Heart left ventricle (tissue), 16 donors: ENCODE data around the gene ZNF26. TPM values are rescaled to one million over a fixed set of nuclear protein-coding genes. Genes with fewer than 3 reads are reported as not detected.
"Not testable (repeated sequence)": the region's sequence is repeated elsewhere in the genome, so short reads cannot be mapped to it uniquely, and the experiment has no call there.

Source experiments
- ATAC-seq, 4 donors: fragments of 200-7000 bp; cut with Tn5 transposase; one replicate each; pipeline ENCODE4 v1.9.1; 2020 to 2022; ENCODE audit warnings: moderate library complexity in 4 of 4, mild to moderate bottlenecking in 3 of 4, moderate number of reproducible peaks in 1 of 4
- DNase-seq, 5 donors: peaks; one replicate each; pipeline ENCODE4 v3.0.0-alpha.2; 2020
- H3K27ac ChIP-seq, 12 donors: fragments of 200-600 bp; sonication (generic) in 4 of 12; one replicate each; pipeline versions ENCODE4 v1.5.0 to v1.8.0; 2016 to 2022; ENCODE audit warnings: mild to moderate bottlenecking in 2 of 12
- H3K27me3 ChIP-seq, 9 donors: fragments of 200-600 bp; sonication (generic) in 2 of 9; one replicate each; pipeline versions ENCODE4 v1.5.1 to v1.8.0; 2016 to 2022; ENCODE audit warnings: mild to moderate bottlenecking in 3 of 9
- H3K36me3 ChIP-seq, 9 donors: fragments of 200-600 bp; sonication (generic) in 2 of 9; one replicate each; pipeline versions ENCODE4 v1.5.0 to v1.8.0; 2018 to 2022; ENCODE audit warnings: mild to moderate bottlenecking in 2 of 9
- H3K4me1 ChIP-seq, 12 donors: fragments of 200-600 bp; sonication (generic) in 4 of 12; one replicate each; pipeline versions ENCODE4 v1.5.0 to v1.8.0; 2016 to 2022; ENCODE audit warnings: mild to moderate bottlenecking in 3 of 12
- H3K4me3 ChIP-seq, 12 donors: fragments of 200-600 bp; sonication (generic) in 4 of 12; one replicate each; pipeline versions ENCODE4 v1.5.0 to v1.8.0; 2017 to 2022; ENCODE audit warnings: mild to moderate bottlenecking in 9 of 12, moderate library complexity in 4 of 12
- H3K9me3 ChIP-seq, 12 donors: fragments of 200-600 bp; sonication (generic) in 4 of 12; one replicate each; pipeline versions ENCODE4 v1.5.0 to v1.8.0; 2016 to 2022; ENCODE audit warnings: mild to moderate bottlenecking in 1 of 12
- CTCF ChIP-seq, 12 donors: fragments of 200-600 bp; sonication (generic) in 4 of 12; IDR thresholded peaks; one replicate each; pipeline versions ENCODE4 v1.5.0 to v1.8.0; 2018 to 2022; ENCODE audit warnings: antibody characterized with exemption in 12 of 12, mild to moderate bottlenecking in 5 of 12
- POLR2A ChIP-seq, 2 donors: fragments of 450-650 bp; IDR thresholded peaks; one replicate each; pipeline ENCODE4 v1.6.1; 2017; ENCODE audit warnings: antibody characterized with exemption in 2 of 2, mild to moderate bottlenecking in 2 of 2, moderate library complexity in 2 of 2
- WGBS, 4 donors: extraction: QIAGEN DNeasy Blood & Tissue Kit in 2 of 4; methylation state at CpG; one replicate each; pipeline versions ENCODE4 v1.1.5 to v1.1.7; 2013 to 2018; 5-methylcytosine and 5-hydroxymethylcytosine counted together
- intact Hi-C, 10 donors: fragments of 100-400 bp; cut with DNase I; formaldehyde crosslinking; loops; one replicate each; pipeline versions ENCODE4 v1.11.1 to v1.14.2; 2022
- polyA plus RNA-seq, 2 donors: library from polyadenylated mRNA; stranded (reverse); fragments of 200-250 nt; gene quantifications; one replicate each; pipeline ENCODE4 v1.2.3, GENCODE V29; 2013
- total RNA-seq, 9 donors: library from RNA; depleted of rRNA in 2 of 9; stranded (reverse); fragments of >200 nt in 2 of 9; fragmentation: NEBNext Ultra II Directional in 3 of 9; extraction: Animal tissue kit (Norgen Biotek cat#: 25700) in 3 of 9; gene quantifications; one replicate each; pipeline versions ENCODE4 v1.1.0 to v1.2.4, GENCODE V29; 2016 to 2023
- donor health status: ischemic (EF 13 %, LVEDD 7.1; RV severe dilation, severe dysfunction).
- donor health status: healthy with polysubstance abuse.
- donor health status: DM: no; HTN: yes; CAD: no.
- donor health status: DM: no; HTN: no; CAD: no.
- donor health status: ischemic (EF 25% LVEDD 6.9; RV normal size, moderate dysfunction).
- donor health status: ischemic (EF 25% LVEDD 5.7; RV mildly dilated, moderate dysfunction).
- donor health status: healthy.
- donor health status: DM: yes; HTN: yes; CAD: no.
- donor health status: ischemic (EF 35%, LVEDD 5.7; RV mildly dilated, moderate dysfunction).
- donor health status: nonischemic (EF 11% LVEDD 7.7; RV severe dilation, severe dysfunction).
- donor health status: DM: yes; HTN: yes; CAD: no.
- donor health status: PGD.
- donor health status: ischemic (EF 29% LVEDD 5.4; RV normal size, mild dysfunction).
- donor health status: nonischemic (EF 23%, LVEDD 6.1; RV moderate dilation, normal function).

Gene ZNF26
- total and polyA plus RNA-seq, 11 donors = 0.60 to 6.7 (median 3.7) TPM

DNA sequence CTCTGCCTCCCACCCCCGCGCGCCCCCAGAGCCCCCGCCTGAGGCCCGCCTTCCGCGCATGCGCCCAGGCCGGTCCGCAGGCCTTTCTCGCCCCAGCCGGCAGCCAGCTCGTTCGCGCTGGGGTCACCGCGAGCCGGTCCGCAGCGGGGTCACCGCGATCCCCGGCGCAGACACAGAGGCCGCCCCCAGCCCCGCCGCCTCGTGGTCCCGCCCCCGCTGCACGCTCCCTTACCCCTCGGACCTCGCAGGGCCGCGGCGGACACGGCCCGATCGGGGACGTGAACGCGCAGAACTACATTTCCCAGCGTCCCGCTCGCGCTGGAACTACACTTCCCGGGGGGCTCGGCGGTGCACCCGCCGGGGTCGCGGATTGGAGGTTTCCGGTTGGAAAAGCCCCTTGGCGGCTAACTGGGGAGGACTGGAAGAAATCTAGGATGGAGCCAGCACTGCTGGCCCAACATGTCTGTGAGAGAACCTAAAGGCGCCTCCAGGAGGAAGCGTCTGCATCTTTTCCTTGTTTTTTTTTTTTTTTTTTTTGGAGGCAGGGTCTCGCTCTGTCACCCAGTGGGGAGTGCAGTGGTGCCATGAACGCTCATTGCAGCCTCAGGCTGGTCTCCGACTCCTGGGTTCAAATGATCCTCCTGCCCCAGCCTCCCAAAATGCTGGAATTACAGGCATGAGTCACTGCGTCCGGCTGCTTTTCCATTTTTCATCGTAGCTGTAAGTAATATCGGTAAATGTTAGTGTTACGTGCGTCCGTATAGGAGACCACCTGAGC is 30.0 kb upstream of the ZNF26 start, which contains the start of gene ZNF605:
Gene ZNF605, minus strand, starts transcription at position 296 of the 778 bp plus-strand sequence. CDS start 10,671 bp downstream, outside the sequence.
- Histone ChIP-seq H3K27me3 (no peaks in the 10 kb centered on the region), H3K9me3 (peaks cover 0 to 20% (median 5%) of the 10 kb centered on the region in 12 donors), H3K4me3 (peak within 1 kb of the TSS; percentile 71 to 98 (median 91)), H3K36me3 (no peaks in the 10 kb centered on the region), H3K27ac (peak within 1 kb of the TSS; percentile 60 to 99 (median 96)), H3K4me1 (peaks cover 0 to 23% (median 11%) of the 10 kb centered on the region in 12 donors)
- peak in 1 of 2 donors; percentile 26 for TF ChIP-seq POLR2A (IDR thresholded peaks at IDR 0.05)
- TF ChIP-seq CTCF (IDR thresholded peaks at IDR 0.05) = no peak
- WGBS, 4 donors = 1 to 5% (median 1%) methylated on average over 27 to 67 of the region's 67 CpGs
- DNase-seq = peak; percentile 92 to 96 (median 94)
- ATAC-seq = peak; percentile 83 to 96 (median 94)
- intact Hi-C loops = loop anchor here in 1 of 10 donors (2.0 kb wide), 1 partner anchor 175 kb away; the partner anchor contains the start of genes ZNF10 and ZNF891

DNA sequence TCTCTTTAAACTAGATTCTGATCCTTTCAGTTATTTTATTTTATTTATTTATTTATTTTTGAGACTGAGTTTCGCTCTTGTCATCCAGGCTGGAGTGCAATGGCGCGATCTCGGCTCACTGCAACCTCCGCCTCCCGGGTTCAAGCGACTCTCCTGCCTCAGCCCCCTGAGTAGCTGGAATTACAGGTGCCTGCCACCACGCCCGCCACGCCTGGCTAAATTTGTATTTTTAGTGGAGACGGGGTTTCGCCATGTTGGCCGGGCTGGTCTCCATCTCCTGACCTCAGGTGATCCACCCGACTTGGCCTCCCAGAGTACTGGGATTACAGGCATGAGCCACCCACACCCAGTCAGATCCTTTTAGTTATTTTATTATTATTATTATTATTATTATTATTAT is 24.4 kb upstream of the ZNF26 start:
- Histone ChIP-seq H3K36me3 (peaks cover 0 to 16% (median 5%) of the 10 kb centered on the region in 9 donors), H3K9me3 (peaks cover 0 to 21% (median 0%) of the 10 kb centered on the region in 12 donors)
- H3K27me3 ChIP-seq, intact Hi-C loops, ATAC-seq, H3K4me1 ChIP-seq, H3K27ac ChIP-seq, DNase-seq, H3K4me3 ChIP-seq: not testable (repeated sequence)
- WGBS, 4 donors = 96 to 99% (median 98%) methylated on average over 14 of the region's 14 CpGs

- H3K4me1 ChIP-seq, H3K4me3 ChIP-seq, ATAC-seq, intact Hi-C loops, H3K27ac ChIP-seq, H3K27me3 ChIP-seq: not testable (repeated sequence)
- DNase-seq = peak in 3 of 5 donors; percentile 52 to 72 (median 57)
- 32 to 46% (median 41%) methylated on average over 10 of the region's 10 CpGs for WGBS, 4 donors
- peak; percentile 21 to 75 (median 52) for TF ChIP-seq CTCF (IDR thresholded peaks at IDR 0.05)
- Histone ChIP-seq H3K36me3 (peaks cover 0 to 16% (median 5%) of the 10 kb centered on the region in 9 donors), H3K9me3 (peaks cover 0 to 29% (median 0%) of the 10 kb centered on the region in 12 donors)
These were observed 22.2 kb upstream of the ZNF26 start for GRCh38 chr12:132963947-132964346.

DNA sequence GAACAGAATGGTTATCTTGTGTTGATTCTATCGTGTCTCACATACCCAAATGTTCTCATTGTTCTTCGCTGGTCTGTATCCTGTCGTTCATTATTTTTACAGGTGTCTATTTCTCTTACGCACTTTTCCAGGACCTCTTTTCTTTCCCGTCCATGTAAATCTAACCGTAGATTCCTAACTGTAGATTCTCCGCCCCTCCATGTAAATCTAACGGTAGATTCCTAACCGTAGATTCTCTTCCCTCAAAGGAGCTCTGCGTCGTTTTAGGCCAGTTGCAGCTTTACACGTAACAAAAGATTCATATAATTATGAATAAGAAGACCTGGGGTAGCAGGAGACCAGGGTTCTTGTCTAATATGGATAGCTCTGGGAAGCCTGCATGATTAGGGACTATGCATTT is 20.4 kb upstream of the ZNF26 start:
- H3K9me3 ChIP-seq = peaks cover 0 to 32% (median 0%) of the 10 kb centered on the region in 12 donors

More for the DNA sequence above, 20.4 kb upstream of the ZNF26 start:
- no peak for ATAC-seq
- TF ChIP-seq POLR2A (IDR thresholded peaks at IDR 0.05) (no peak), CTCF (IDR thresholded peaks at IDR 0.05) (no peak)
- Histone ChIP-seq H3K4me1 (no peaks in the 10 kb centered on the region), H3K27me3 (no peaks in the 10 kb centered on the region), H3K36me3 (peaks cover 0 to 16% (median 5%) of the 10 kb centered on the region in 9 donors), H3K27ac (no peak overlapping the region), H3K4me3 (no peak overlapping the region)
- intact Hi-C loops = no loop called here
- WGBS, 4 donors = 94 to 98% (median 96%) methylated on average over 12 of the region's 12 CpGs
- no peak for DNase-seq
